BE2C (cell line): ENCODE measurements around the gene TANC1.

ENCODE experiments used
- DNase-seq: peaks from one replicate; pipeline ENCODE4 v3.0.0-alpha.2; 2020
- H3K27me3 ChIP-seq: fragments of 250-450 bp; sonication (Bioruptor Pico); 2 replicates; pipeline ENCODE4 v1.5.1; 2020; ENCODE audit warnings: mild to moderate bottlenecking
- H3K36me3 ChIP-seq: fragments of 250-450 bp; sonication (Bioruptor Pico); 2 replicates; pipeline ENCODE4 v1.5.1; 2020; ENCODE audit warnings: mild to moderate bottlenecking
- H3K4me1 ChIP-seq: fragments of 250-450 bp; sonication (Bioruptor Pico); 2 replicates; pipeline ENCODE4 v1.5.1; 2020
- H3K4me3 ChIP-seq: 2 replicates; pipeline ENCODE4 v1.5.1; 2011; ENCODE audit warnings: low read depth, low read length
- H3K9me3 ChIP-seq: fragments of 250-450 bp; sonication (Bioruptor Pico); 2 replicates; pipeline ENCODE4 v1.5.1; 2020
- TF ChIP-seq, protein P1 (sequence below): IDR thresholded peaks from 2 replicates; pipeline ENCODE4 v1.5.1; 2012; ENCODE audit warnings: mild to moderate bottlenecking, low read depth, low read length

Gene TANC1

DNA sequence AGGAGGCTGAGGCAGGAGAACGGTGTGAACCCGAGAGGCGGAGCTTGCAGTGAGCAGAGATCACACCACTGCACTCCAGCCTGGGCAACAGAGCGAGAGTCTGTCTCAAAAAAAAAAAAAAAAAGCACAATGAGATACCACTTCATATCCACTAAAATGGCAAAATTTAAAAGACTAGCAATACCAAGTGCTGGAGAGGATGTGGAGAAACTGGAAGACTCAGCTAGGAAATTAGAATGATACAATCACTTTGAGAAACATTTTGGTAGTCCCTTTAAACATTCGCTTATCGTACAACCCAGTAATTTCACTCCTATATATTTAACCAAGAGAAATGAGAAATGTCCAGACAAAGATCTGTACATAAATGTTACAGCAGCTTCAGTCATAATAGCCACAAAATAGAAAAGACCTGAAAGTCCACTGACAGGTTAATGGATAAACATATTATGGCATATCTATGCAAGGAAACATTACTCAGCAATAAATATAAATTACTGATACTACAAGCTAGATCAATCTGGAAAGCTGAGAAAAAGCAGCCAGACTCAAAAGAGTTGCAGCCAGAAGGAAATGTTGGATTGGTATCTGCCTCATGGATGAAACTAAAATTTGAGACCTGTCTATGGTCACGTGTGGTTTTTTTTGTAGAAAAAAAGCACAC is 278.0 kb downstream of the TANC1 start:
- Histone ChIP-seq H3K4me3 (no peak overlapping the region), H3K36me3 (no peaks in the 10 kb centered on the region), H3K27me3 (no peaks in the 10 kb centered on the region), H3K9me3 (no peaks in the 10 kb centered on the region), H3K4me1 (no peaks in the 10 kb centered on the region)
- no peak for DNase-seq
- TF ChIP-seq, protein P1, sequence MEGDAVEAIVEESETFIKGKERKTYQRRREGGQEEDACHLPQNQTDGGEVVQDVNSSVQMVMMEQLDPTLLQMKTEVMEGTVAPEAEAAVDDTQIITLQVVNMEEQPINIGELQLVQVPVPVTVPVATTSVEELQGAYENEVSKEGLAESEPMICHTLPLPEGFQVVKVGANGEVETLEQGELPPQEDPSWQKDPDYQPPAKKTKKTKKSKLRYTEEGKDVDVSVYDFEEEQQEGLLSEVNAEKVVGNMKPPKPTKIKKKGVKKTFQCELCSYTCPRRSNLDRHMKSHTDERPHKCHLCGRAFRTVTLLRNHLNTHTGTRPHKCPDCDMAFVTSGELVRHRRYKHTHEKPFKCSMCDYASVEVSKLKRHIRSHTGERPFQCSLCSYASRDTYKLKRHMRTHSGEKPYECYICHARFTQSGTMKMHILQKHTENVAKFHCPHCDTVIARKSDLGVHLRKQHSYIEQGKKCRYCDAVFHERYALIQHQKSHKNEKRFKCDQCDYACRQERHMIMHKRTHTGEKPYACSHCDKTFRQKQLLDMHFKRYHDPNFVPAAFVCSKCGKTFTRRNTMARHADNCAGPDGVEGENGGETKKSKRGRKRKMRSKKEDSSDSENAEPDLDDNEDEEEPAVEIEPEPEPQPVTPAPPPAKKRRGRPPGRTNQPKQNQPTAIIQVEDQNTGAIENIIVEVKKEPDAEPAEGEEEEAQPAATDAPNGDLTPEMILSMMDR: no peak

DNA sequence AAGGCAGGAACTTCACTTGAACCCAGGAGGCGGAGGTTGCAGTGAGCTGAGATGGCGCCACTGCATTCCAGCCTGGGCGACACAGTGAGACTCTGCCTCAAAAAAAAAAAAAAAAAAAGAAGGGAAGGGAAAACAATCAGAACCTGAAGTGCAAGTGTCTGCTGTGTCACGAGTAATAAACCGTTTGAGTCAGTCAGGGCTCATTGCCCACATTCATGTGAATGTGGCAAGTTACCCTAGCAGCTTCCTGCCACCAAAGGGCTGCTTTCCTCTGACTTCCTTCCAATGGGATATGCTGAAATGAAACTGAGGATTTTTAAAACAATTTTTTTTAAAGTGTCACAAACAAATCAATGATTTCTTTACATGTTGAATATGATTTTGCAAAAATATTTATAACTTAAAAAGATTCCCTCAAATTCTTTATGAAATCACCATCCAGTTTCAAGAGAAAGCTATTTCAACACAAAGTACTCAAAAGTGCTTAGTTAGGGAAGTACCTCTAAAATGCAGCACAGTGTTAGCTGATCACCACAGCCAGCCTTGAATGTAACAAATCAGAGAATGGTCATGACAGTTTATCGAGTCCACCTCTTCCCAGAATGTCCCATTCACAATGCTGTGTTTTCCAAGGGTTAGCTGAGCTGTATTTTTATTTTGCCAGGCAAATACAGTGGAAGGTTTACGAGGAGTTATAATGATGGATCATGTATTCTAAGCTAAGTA is 281.7 kb downstream of the TANC1 start:
- no peak overlapping the region for H3K4me3 ChIP-seq
- no peaks in the 10 kb centered on the region for H3K9me3 ChIP-seq
- no peaks in the 10 kb centered on the region for H3K36me3 ChIP-seq
- no peaks in the 10 kb centered on the region for H3K27me3 ChIP-seq
- no peaks in the 10 kb centered on the region for H3K4me1 ChIP-seq
- DNase-seq: no peak
- TF ChIP-seq, protein P1: no peak

DNA sequence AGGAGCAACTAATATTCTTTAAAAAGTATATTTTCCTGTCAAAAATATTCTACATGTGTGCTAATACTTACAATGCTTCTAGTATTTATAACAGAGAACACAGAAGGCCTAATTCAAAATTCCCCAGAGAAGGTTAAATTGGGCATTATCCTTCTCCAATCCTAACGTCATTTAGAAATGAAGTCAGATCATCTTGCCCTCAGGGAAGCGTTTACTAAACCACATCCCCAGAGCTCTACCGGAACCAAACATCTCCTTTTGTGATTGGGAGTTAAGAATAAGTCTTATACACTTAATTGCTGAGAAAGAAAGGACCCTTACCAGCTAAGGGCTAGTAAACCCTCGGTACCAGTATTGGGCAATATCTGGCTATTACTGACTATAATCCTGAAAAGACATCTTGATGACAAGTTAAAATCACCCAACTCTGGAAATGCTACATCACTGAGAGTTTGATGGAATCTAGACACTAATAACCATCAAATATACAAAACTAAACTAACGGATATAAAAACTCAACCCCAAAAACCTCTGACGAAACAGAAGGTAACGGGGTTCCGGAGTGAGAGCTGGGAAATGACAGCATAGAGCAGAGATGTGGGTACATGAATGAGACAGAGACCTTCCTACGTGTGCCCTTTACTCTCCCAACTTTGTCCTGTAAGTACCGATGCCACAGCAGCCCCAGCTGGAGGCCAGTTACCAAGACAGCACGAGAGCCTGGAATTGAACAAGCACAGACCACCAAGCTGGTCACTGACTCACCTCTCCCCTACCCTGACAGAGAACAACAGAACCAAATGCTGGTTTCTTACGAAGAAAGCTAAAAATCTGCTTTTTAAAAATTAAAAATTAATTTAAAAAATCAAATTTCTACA is 283.1 kb downstream of the TANC1 start:
- DNase-seq: no peak
- Histone ChIP-seq H3K4me1 (no peaks in the 10 kb centered on the region), H3K27me3 (no peaks in the 10 kb centered on the region), H3K9me3 (no peaks in the 10 kb centered on the region), H3K4me3 (no peak overlapping the region), H3K36me3 (no peaks in the 10 kb centered on the region)
- TF ChIP-seq, protein P1: no peak

DNA sequence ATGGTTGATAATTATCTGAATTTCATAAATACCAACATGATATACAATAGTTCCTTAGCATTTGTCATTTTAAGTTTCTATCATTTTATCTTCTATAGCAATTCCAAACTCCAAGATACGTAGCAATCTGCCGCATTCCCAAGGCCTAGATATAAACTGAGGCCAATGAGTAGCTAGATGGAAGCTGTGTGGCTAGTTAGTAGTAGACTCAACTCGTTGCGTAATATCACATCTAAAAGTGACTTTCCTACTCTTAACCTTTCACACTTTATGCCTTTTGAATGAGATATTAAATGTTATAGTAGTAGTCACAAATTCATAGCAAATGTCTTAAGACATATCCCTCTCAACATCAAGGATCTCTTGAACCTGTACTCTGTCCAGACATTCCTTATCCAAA is 284.5 kb downstream of the TANC1 start:
- TF ChIP-seq, protein P1: no peak
- no peak for DNase-seq
- Histone ChIP-seq H3K36me3 (no peaks in the 10 kb centered on the region), H3K27me3 (no peaks in the 10 kb centered on the region), H3K9me3 (no peaks in the 10 kb centered on the region), H3K4me1 (no peaks in the 10 kb centered on the region), H3K4me3 (no peak overlapping the region)

DNA sequence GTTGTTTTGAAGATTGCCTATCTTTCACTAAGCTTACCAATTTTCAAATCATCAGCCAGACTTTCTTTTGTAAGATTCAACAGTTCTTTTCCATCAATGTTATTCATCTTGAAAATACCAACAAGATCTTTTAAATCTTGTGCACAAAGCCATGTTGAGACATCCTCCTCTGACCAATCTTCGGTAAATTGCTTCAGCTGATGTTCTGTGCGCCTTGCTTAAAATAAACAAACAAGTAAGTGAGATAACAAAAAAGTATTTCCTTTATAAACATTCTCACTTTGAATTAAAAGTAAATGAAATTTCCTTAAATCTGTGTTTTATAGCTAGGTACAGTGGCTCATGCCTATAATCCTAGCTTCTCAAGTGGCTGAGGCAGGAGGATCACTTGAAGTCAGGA is 287.7 kb downstream of the TANC1 start:
- H3K36me3 ChIP-seq: no peaks in the 10 kb centered on the region
- H3K4me3 ChIP-seq: no peak overlapping the region
- DNase-seq: no peak
- TF ChIP-seq, protein P1: no peak
- H3K27me3 ChIP-seq: no peaks in the 10 kb centered on the region
- no peaks in the 10 kb centered on the region for H3K9me3 ChIP-seq
- H3K4me1 ChIP-seq: no peaks in the 10 kb centered on the region
